SU-DHL-6 (cell line): ENCODE measurements around the gene SUMF1.

Experiments
- EZH2phosphoT487 ChIP-seq: fragments of 200-600 bp; sonication (generic), shearing (Covaris generic); conservative IDR thresholded peaks from 2 replicates; pipeline ENCODE4 v1.6.1; 2018; ENCODE audit warnings: mild to moderate bottlenecking, antibody characterized with exemption, low read length, moderate library complexity, mixed read lengths
- TF ChIP-seq, protein P1 (sequence below): fragments of 200-600 bp; sonication (generic); IDR thresholded peaks from one replicate; pipeline ENCODE4 v1.5.1; 2017; ENCODE audit warnings: antibody characterized with exemption, mild to moderate bottlenecking, low read length, moderate library complexity; ENCODE audit not compliant: insufficient read depth, poor library complexity, severe bottlenecking

DNA sequence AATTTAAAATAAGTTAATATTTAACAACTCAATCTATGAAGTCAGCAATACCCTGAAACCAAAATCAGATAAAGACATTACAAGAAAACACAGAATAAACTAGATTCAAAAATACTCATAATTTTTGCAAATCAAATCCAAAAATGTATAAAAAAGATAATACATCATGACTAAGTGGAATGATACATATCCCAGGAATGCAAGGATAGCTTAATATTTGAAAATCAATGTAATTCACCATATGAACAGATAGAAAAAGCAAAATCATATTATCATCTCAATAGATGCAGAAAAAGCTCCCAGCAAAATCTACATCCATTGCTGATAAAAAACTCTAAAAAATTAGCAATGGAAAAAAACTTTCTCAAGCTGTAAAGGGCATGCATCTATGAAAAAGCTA lies 93.4 kb downstream of the SUMF1 start:
- TF ChIP-seq, protein P1, sequence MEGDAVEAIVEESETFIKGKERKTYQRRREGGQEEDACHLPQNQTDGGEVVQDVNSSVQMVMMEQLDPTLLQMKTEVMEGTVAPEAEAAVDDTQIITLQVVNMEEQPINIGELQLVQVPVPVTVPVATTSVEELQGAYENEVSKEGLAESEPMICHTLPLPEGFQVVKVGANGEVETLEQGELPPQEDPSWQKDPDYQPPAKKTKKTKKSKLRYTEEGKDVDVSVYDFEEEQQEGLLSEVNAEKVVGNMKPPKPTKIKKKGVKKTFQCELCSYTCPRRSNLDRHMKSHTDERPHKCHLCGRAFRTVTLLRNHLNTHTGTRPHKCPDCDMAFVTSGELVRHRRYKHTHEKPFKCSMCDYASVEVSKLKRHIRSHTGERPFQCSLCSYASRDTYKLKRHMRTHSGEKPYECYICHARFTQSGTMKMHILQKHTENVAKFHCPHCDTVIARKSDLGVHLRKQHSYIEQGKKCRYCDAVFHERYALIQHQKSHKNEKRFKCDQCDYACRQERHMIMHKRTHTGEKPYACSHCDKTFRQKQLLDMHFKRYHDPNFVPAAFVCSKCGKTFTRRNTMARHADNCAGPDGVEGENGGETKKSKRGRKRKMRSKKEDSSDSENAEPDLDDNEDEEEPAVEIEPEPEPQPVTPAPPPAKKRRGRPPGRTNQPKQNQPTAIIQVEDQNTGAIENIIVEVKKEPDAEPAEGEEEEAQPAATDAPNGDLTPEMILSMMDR, result no peak
- no peak for TF ChIP-seq EZH2phosphoT487
